HepG2 (cell line): Measurements from ENCODE around the gene ST8SIA1. TPM values are rescaled to one million over a fixed set of nuclear protein-coding genes. Genes with fewer than 3 reads are reported as not detected.

Experiments used
- ATAC-seq: fragments of 200-7000 bp; cut with Tn5 transposase; 3 replicates; pipeline ENCODE4 v1.9.1; 2020; ENCODE audit warnings: mild to moderate bottlenecking, moderate library complexity
- BruUV-seq: library from RNA; stranded (reverse); fragments of 400-500 nt; replicated peaks from 2 replicates; lab custom pipeline; 2021; lab: Mats Ljungman, UMichigan
- CTCF ChIA-PET: fragments of 300-600 bp; formaldehyde crosslinking; extraction: SDS; loops from one replicate; lab custom pipeline; 2021; ENCODE audit warnings: low total read pairs, inconsistent platforms, low intra/inter-chr PET ratio; lab: Yijun Ruan, JAX
- POLR2A ChIA-PET: fragments of 350-600 bp; sonication (Branson Sonifier 250); formaldehyde crosslinking; loops from one replicate; lab custom pipeline; 2020; ENCODE audit warnings: antibody characterized with exemption, inconsistent platforms; lab: Yijun Ruan, JAX
- DNase-seq: peaks from one replicate; pipeline ENCODE4 v3.0.0-alpha.2; 2015; ENCODE audit warnings: low spot score
- FAIRE-seq: peaks from 3 replicates; lab custom pipeline; 2011; peaks lifted over from hg19 to GRCh38; lab: Jason Lieb, UNC
- H2AFZ ChIP-seq: one replicate; pipeline ENCODE4 v1.6.1; 2011; ENCODE audit warnings: low read length, inconsistent platforms
- H3K27ac ChIP-seq: fragments of 300-600 bp; 3 replicates; pipeline ENCODE4 v1.8.0; 2011; ENCODE audit warnings: mixed run types, mild to moderate bottlenecking, mixed read lengths, low read length, inconsistent platforms; ENCODE audit not compliant: insufficient read depth; ENCODE audit errors: extremely low read length
- H3K27me3 ChIP-seq, 2 experiments: fragments of 200-600 bp in 1 of 2; 2 replicates in 1 of 2; 3 replicates in 1 of 2; pipeline versions ENCODE4 v1.6.0 to v1.8.0; 2011; ENCODE audit warnings: low read length in 2 of 2, mild to moderate bottlenecking in 2 of 2, moderate library complexity in 2 of 2, inconsistent platforms in 1 of 2; ENCODE audit not compliant: insufficient read depth in 2 of 2, control insufficient read depth in 1 of 2
- H3K36me3 ChIP-seq, 2 experiments: fragments of 200-600 bp in 1 of 2; replicated peaks in 1 of 2; 2 replicates in 1 of 2; 3 replicates in 1 of 2; pipeline versions ENCODE4 v1.5.1 to v1.8.0; 2011; ENCODE audit warnings: low read length in 2 of 2, inconsistent platforms in 1 of 2; ENCODE audit not compliant: insufficient read depth in 2 of 2, control insufficient read depth in 1 of 2
- H3K4me1 ChIP-seq: 2 replicates; pipeline ENCODE4 v1.5.1; 2012; ENCODE audit warnings: low read length, inconsistent platforms; ENCODE audit not compliant: insufficient read depth
- H3K4me2 ChIP-seq: 2 replicates; pipeline ENCODE4 v1.6.0; 2011; ENCODE audit warnings: low read depth, low read length, inconsistent platforms
- H3K4me3 ChIP-seq, 3 experiments: fragments of 200-600 bp in 1 of 3; sonication (generic), shearing (Covaris generic) in 1 of 3; replicated peaks in 1 of 3; 2 replicates each; pipeline ENCODE4 v1.5.1; 2011 to 2016; ENCODE audit warnings: low read length in 3 of 3, inconsistent platforms in 2 of 3, low read depth in 2 of 3, mild to moderate bottlenecking in 2 of 3, control low read depth in 1 of 3, mixed read lengths in 1 of 3; ENCODE audit not compliant: insufficient read depth in 1 of 3
- H3K79me2 ChIP-seq: one replicate; pipeline ENCODE4 v1.6.1; 2011; ENCODE audit warnings: low read length, inconsistent platforms; ENCODE audit not compliant: insufficient read depth
- H3K9ac ChIP-seq: 2 replicates; pipeline ENCODE4 v1.6.0; 2011; ENCODE audit warnings: mild to moderate bottlenecking, low read depth, low read length, inconsistent platforms; ENCODE audit not compliant: insufficient read depth
- H3K9me3 ChIP-seq: 2 replicates; pipeline ENCODE4 v1.5.1; 2012; ENCODE audit warnings: mild to moderate bottlenecking, low read length
- H4K20me1 ChIP-seq: 2 replicates; pipeline ENCODE4 v1.6.0; 2011; ENCODE audit warnings: inconsistent platforms, mild to moderate bottlenecking, low read length, moderate library complexity; ENCODE audit not compliant: insufficient read depth
- DPF2 ChIP-seq: sonication (generic); formaldehyde crosslinking; IDR thresholded peaks from 2 replicates; pipeline ENCODE4 v1.4.0; 2020; ENCODE audit warnings: mild to moderate bottlenecking, low read depth, missing genetic modification reagents, borderline replicate concordance
- NAIF1 ChIP-seq: sonication (generic); formaldehyde crosslinking; IDR thresholded peaks from 2 replicates; pipeline ENCODE4 v1.5.0; 2020; ENCODE audit warnings: mild to moderate bottlenecking, missing genetic modification reagents, borderline replicate concordance
- NFIC ChIP-seq: IDR thresholded peaks from 2 replicates; pipeline ENCODE4 v1.6.1; 2012; ENCODE audit warnings: mild to moderate bottlenecking, low read length, inconsistent platforms
- NFRKB ChIP-seq: fragments of 450-650 bp; IDR thresholded peaks from 2 replicates; pipeline ENCODE4 v1.6.1; 2017
- POLR2AphosphoS5 ChIP-seq: IDR thresholded peaks from 2 replicates; pipeline ENCODE4 v1.6.1; 2012; ENCODE audit warnings: low read depth, low read length
- STAG1 ChIP-seq: sonication (generic); formaldehyde crosslinking; IDR thresholded peaks from 2 replicates; pipeline ENCODE4 v1.4.0; 2020; ENCODE audit warnings: missing genetic modification reagents
- ZNF33A ChIP-seq: sonication (generic); formaldehyde crosslinking; IDR thresholded peaks from 2 replicates; pipeline ENCODE4 v1.5.1; 2020; ENCODE audit warnings: missing genetic modification reagents, mild to moderate bottlenecking, moderate library complexity, borderline replicate concordance
- WGBS: methylation state at CpG from one replicate; pipeline ENCODE4 v1.1.6; 2017; ENCODE audit warnings: low lambda C conversion rate; 5-methylcytosine and 5-hydroxymethylcytosine counted together
- in situ Hi-C: cut with HindIII; loops from 2 replicates; pipeline ENCODE4 v1.10.0; 2017; ENCODE audit warnings: low pct_unique_long_range_greater_than_20kb; ENCODE audit not compliant: extremely low pct_ligation_motif_present
- intact Hi-C: fragments of 100-400 bp; cut with micrococcal nuclease; formaldehyde crosslinking; loops from one replicate; pipeline ENCODE4 v1.10.0; 2022; ENCODE audit not compliant: unreplicated experiment
- polyA plus RNA-seq, 8 experiments: library from polyadenylated mRNA; depleted of rRNA in 3 of 8; stranded (reverse) in 7 of 8; unstranded in 1 of 8; fragments of >200 nt; fragmentation: Illumina TruSeq in 4 of 8; extraction: Trizol in 4 of 8; gene quantifications; 2 replicates each; pipeline versions ENCODE4 v1.2.1 to v1.2.3, GENCODE V29; 2011 to 2016; ENCODE audit warnings: low read depth in 4 of 8, missing spikeins in 1 of 8, mixed read lengths in 1 of 8; ENCODE audit not compliant: insufficient read depth in 1 of 8
- total RNA-seq, 5 experiments: library from RNA; depleted of rRNA; stranded (reverse); fragments of >200 nt; fragmentation: Illumina TruSeq; extraction: Trizol; gene quantifications; 2 replicates each; pipeline ENCODE4 v1.2.3, GENCODE V29; 2016; ENCODE audit warnings: low read depth in 1 of 5
- TF ChIP-seq, protein P1 (sequence below): sonication (generic); formaldehyde crosslinking; IDR thresholded peaks from 2 replicates; pipeline ENCODE4 v1.8.0; 2022; ENCODE audit warnings: mild to moderate bottlenecking, missing genetic modification reagents; ENCODE audit not compliant: insufficient replicate concordance
- TF ChIP-seq, protein P2 (sequence below): sonication (generic); formaldehyde crosslinking; conservative IDR thresholded peaks from 2 replicates; pipeline ENCODE4 v1.4.0; 2020; ENCODE audit warnings: missing genetic modification reagents
- TF ChIP-seq, protein P3 (sequence below): sonication (generic); formaldehyde crosslinking; IDR thresholded peaks from 2 replicates; pipeline ENCODE4 v1.4.0; 2020; ENCODE audit warnings: mild to moderate bottlenecking, missing genetic modification reagents
- TF ChIP-seq, protein P4 (sequence below): sonication (generic); formaldehyde crosslinking; IDR thresholded peaks from 2 replicates; pipeline ENCODE4 v1.5.1; 2020; ENCODE audit warnings: mild to moderate bottlenecking, missing genetic modification reagents

Gene ST8SIA1
- total and polyA plus RNA-seq, 2 of the 13 experiments (the other 11 are each of a cell fraction or from before 2014, with no cell fraction given), result not detected

DNA sequence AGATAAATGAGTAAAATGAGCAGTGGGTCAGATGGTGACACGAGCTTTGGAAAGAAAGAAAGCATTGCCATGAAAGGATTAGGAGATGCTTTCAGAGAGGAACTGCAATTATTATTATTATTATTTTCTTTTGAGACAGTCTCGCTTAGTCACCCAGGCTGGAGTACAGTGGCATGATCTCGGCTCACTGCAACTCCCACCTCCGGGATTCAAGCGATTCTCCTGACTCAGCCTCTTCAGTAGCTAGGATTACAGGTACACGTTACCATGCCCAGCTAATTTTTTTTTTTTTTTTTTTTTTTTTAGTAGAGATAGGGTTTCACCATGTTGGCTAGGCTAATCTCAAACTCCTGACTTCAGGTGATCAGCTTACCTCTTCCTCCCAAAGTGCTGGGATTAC lies 77.4 kb downstream of the ST8SIA1 start:
- no peak overlapping the region for H3K9ac ChIP-seq
- no peaks in the 10 kb centered on the region for H3K4me1 ChIP-seq
- no peak for DNase-seq
- ChIA-PET CTCF (no interaction called here), POLR2A (no interaction called here)
- FAIRE-seq, result no peak
- ATAC-seq, result no peak
- no peak overlapping the region for H3K4me3 ChIP-seq
- H3K9me3 ChIP-seq, result no peaks in the 10 kb centered on the region
- 29% methylated on average over 6 of the region's 6 CpGs for WGBS
- H4K20me1 ChIP-seq, result no peaks in the 10 kb centered on the region
- H2AFZ ChIP-seq, result no peak overlapping the region
- 0 out of 5 replicates have a peak, but pooled peaks cover 0 to 3% of the 10 kb centered on the region in 2 experiments for H3K27me3 ChIP-seq
- in situ Hi-C loops (no loop called here), intact Hi-C loops (no loop called here)
- no TSS peak for BruUV-seq
- H3K27ac ChIP-seq, result no peak overlapping the region
- H3K36me3 ChIP-seq, result no peaks in the 10 kb centered on the region
- TF ChIP-seq, protein P1, sequence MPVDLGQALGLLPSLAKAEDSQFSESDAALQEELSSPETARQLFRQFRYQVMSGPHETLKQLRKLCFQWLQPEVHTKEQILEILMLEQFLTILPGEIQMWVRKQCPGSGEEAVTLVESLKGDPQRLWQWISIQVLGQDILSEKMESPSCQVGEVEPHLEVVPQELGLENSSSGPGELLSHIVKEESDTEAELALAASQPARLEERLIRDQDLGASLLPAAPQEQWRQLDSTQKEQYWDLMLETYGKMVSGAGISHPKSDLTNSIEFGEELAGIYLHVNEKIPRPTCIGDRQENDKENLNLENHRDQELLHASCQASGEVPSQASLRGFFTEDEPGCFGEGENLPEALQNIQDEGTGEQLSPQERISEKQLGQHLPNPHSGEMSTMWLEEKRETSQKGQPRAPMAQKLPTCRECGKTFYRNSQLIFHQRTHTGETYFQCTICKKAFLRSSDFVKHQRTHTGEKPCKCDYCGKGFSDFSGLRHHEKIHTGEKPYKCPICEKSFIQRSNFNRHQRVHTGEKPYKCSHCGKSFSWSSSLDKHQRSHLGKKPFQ (CRISPR knock-in tag), result no peak
- TF ChIP-seq NFIC (no peak), DPF2 (CRISPR knock-in tag) (no peak), NFRKB (no peak), POLR2AphosphoS5 (no peak), NAIF1 (CRISPR knock-in tag) (no peak), ZNF33A (CRISPR knock-in tag) (no peak), STAG1 (CRISPR knock-in tag) (no peak)
- TF ChIP-seq, protein P2, sequence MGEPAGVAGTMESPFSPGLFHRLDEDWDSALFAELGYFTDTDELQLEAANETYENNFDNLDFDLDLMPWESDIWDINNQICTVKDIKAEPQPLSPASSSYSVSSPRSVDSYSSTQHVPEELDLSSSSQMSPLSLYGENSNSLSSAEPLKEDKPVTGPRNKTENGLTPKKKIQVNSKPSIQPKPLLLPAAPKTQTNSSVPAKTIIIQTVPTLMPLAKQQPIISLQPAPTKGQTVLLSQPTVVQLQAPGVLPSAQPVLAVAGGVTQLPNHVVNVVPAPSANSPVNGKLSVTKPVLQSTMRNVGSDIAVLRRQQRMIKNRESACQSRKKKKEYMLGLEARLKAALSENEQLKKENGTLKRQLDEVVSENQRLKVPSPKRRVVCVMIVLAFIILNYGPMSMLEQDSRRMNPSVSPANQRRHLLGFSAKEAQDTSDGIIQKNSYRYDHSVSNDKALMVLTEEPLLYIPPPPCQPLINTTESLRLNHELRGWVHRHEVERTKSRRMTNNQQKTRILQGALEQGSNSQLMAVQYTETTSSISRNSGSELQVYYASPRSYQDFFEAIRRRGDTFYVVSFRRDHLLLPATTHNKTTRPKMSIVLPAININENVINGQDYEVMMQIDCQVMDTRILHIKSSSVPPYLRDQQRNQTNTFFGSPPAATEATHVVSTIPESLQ (CRISPR knock-in tag), result no peak
- TF ChIP-seq, protein P3, sequence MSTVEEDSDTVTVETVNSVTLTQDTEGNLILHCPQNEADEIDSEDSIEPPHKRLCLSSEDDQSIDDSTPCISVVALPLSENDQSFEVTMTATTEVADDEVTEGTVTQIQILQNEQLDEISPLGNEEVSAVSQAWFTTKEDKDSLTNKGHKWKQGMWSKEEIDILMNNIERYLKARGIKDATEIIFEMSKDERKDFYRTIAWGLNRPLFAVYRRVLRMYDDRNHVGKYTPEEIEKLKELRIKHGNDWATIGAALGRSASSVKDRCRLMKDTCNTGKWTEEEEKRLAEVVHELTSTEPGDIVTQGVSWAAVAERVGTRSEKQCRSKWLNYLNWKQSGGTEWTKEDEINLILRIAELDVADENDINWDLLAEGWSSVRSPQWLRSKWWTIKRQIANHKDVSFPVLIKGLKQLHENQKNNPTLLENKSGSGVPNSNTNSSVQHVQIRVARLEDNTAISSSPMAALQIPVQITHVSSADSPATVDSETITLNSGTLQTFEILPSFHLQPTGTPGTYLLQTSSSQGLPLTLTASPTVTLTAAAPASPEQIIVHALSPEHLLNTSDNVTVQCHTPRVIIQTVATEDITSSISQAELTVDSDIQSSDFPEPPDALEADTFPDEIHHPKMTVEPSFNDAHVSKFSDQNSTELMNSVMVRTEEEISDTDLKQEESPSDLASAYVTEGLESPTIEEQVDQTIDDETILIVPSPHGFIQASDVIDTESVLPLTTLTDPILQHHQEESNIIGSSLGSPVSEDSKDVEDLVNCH (CRISPR knock-in tag), result no peak
- TF ChIP-seq, protein P4, sequence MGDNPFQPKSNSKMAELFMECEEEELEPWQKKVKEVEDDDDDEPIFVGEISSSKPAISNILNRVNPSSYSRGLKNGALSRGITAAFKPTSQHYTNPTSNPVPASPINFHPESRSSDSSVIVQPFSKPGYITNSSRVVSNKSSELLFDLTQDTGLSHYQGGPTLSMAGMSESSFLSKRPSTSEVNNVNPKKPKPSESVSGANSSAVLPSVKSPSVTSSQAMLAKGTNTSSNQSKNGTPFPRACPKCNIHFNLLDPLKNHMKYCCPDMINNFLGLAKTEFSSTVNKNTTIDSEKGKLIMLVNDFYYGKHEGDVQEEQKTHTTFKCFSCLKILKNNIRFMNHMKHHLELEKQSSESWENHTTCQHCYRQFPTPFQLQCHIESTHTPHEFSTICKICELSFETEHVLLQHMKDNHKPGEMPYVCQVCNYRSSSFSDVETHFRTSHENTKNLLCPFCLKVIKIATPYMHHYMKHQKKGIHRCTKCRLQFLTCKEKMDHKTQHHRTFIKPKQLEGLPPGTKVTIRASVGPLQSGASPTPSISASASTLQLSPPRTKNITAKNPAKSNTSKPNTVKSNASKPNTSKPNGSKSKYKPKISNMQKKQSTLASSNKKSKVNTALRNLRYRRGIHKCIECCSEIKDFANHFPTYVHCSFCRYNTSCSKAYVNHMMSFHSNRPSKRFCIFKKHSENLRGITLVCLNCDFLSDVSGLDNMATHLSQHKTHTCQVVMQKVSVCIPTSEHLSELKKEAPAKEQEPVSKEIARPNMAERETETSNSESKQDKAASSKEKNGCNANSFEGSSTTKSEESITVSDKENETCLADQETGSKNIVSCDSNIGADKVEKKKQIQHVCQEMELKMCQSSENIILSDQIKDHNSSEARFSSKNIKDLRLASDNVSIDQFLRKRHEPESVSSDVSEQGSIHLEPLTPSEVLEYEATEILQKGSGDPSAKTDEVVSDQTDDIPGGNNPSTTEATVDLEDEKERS (CRISPR knock-in tag), result no peak
- H3K79me2 ChIP-seq, result no peaks in the 10 kb centered on the region
- H3K4me2 ChIP-seq, result no peak overlapping the region
